Measurements from ENCODE around the gene FALEC.
"Not testable (repeated sequence)": the region's sequence is repeated elsewhere in the genome, so short reads cannot be mapped to it uniquely, and the experiment has no call there.

FALEC gene

GRCh38 chr1:150567717-150568593 is 52.4 kb downstream of the FALEC start:
- Histone ChIP-seq H3K4me1 (ENCODE audit: insufficient read depth, low read length) (peaks cover 50% of the 10 kb centered on the region), H3K27me3 (ENCODE audit: insufficient read depth, low read length) (no peaks in the 10 kb centered on the region), H3K4me3 (ENCODE audit: low read length) (peak overlapping the region; percentile 22), H2AFZ (ENCODE audit: low read depth, low read length) (no peak overlapping the region), H3K36me3 (ENCODE audit: insufficient read depth, low read length) (peaks cover 9% of the 10 kb centered on the region), H3K9me3 (ENCODE audit: low read length) (no peaks in the 10 kb centered on the region)

DNA sequence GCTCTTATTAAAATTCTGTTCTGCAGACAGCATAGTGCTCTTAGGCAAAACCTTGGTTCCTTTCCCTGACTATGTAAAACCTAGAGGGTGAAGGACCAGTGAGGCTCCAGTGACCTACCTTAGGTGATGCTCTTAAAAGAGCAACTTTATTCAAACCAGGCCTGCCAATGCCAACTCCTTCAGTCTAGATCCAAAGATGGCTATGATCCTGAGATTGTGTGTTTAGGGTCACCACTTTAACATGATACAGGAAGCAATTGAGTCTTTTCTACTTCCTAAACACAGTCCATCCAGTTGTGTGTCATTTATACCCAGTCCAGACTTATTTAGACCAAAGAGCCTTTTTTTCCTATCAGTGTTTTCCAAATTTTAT is 53.0 kb downstream of the FALEC start:
- no peaks in the 10 kb centered on the region for H3K27me3 ChIP-seq (ENCODE audit: insufficient read depth, low read length)
- H3K9me3 ChIP-seq (ENCODE audit: low read length), result no peaks in the 10 kb centered on the region
- H3K36me3 ChIP-seq (ENCODE audit: insufficient read depth, low read length), result peaks cover 16% of the 10 kb centered on the region
- H2AFZ ChIP-seq (ENCODE audit: low read depth, low read length), result no peak overlapping the region
- no peak overlapping the region for H3K4me3 ChIP-seq (ENCODE audit: low read length)
- peaks cover 44% of the 10 kb centered on the region for H3K4me1 ChIP-seq (ENCODE audit: insufficient read depth, low read length)

DNA sequence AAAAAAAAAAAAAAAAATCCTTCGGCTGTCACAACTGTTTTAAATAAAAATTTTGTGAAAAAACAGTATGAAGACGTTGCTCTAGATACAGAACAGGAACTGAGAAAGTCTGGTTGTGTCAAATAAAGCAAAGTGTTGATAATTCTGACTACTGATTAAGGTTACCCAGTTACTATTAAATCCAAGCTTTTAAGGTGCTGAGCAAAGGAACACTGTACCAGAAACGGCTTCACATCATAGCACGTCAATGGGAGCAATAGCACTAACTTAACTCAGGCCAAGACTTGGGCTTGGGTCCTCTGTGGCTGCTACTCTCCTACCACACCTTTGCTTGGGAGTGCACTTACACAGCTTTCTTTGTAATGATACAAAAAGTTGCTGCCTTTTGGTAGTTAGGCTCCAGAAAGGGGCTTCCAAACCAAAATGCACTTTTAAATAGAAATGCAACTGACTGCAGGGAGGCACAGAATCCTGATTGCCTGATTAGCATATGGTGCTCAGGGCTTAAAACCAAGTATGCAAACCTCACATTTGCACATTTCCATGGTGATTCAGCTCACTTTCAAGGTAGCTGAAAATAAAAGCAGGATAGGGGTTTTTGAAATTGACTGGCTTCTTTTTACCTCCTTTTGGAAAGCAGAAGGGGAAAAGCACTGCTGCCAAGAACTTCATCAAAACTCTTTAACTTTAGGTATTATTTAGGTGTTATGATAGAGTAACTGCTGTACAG is 57.5 kb downstream of the FALEC start:
- H3K4me1 ChIP-seq (ENCODE audit: insufficient read depth, low read length), result peaks cover 40% of the 10 kb centered on the region
- H3K9me3 ChIP-seq (ENCODE audit: low read length), result no peaks in the 10 kb centered on the region
- no peak overlapping the region for H3K4me3 ChIP-seq (ENCODE audit: low read length)
- no peak overlapping the region for H2AFZ ChIP-seq (ENCODE audit: low read depth, low read length)
- H3K36me3 ChIP-seq (ENCODE audit: insufficient read depth, low read length), result peaks cover 58% of the 10 kb centered on the region
- no peaks in the 10 kb centered on the region for H3K27me3 ChIP-seq (ENCODE audit: insufficient read depth, low read length)

DNA sequence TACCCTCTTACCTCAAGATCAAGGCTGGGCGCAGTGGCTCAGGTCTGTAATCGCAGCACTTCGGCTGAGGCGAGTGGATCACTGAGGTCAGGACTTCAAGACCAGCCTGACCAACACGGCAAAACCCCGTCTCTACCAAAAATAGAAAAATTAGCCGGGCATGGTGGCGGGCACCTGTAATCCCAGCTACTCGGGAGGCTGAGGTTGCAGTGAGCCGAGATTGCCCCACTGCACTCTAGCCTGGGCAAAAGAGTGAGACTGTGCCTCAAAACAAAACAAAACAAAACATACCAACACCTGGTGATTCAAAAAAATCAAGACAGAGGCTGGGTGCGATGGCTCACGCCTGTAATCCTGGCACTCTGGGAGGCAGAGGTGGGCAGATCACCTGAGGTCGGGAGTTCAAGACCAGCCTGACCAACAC is 58.1 kb downstream of the FALEC start:
- not testable (repeated sequence) for H3K4me3 ChIP-seq (ENCODE audit: low read length); H3K27me3 ChIP-seq (ENCODE audit: insufficient read depth, low read length); H2AFZ ChIP-seq (ENCODE audit: low read depth, low read length); H3K9me3 ChIP-seq (ENCODE audit: low read length)
- H3K4me1 ChIP-seq (ENCODE audit: insufficient read depth, low read length), result peaks cover 36% of the 10 kb centered on the region
- peaks cover 64% of the 10 kb centered on the region for H3K36me3 ChIP-seq (ENCODE audit: insufficient read depth, low read length)

- no peaks in the 10 kb centered on the region for H3K27me3 ChIP-seq (ENCODE audit: insufficient read depth, low read length)
- H2AFZ ChIP-seq (ENCODE audit: low read depth, low read length), result no peak overlapping the region
- H3K4me1 ChIP-seq (ENCODE audit: insufficient read depth, low read length), result peaks cover 27% of the 10 kb centered on the region
- peak overlapping the region; percentile 96 for H3K4me3 ChIP-seq (ENCODE audit: low read length)
- no peaks in the 10 kb centered on the region for H3K9me3 ChIP-seq (ENCODE audit: low read length)
- H3K36me3 ChIP-seq (ENCODE audit: insufficient read depth, low read length), result peaks cover 67% of the 10 kb centered on the region
These were observed 58.9 kb downstream of the FALEC start for GRCh38 chr1:150574260-150575071.

- peaks cover 67% of the 10 kb centered on the region for H3K36me3 ChIP-seq (ENCODE audit: insufficient read depth, low read length)
- H3K9me3 ChIP-seq (ENCODE audit: low read length), result no peaks in the 10 kb centered on the region
- H3K4me3 ChIP-seq (ENCODE audit: low read length), result peak overlapping the region; percentile 96
- no peak overlapping the region for H2AFZ ChIP-seq (ENCODE audit: low read depth, low read length)
- no peaks in the 10 kb centered on the region for H3K27me3 ChIP-seq (ENCODE audit: insufficient read depth, low read length)
- peaks cover 21% of the 10 kb centered on the region for H3K4me1 ChIP-seq (ENCODE audit: insufficient read depth, low read length)
These were observed 59.5 kb downstream of the FALEC start for GRCh38 chr1:150575072-150575489.

GRCh38 chr1:150575518-150576366 is 60.2 kb downstream of the FALEC start:
- Histone ChIP-seq H2AFZ (ENCODE audit: low read depth, low read length) (no peak overlapping the region), H3K27me3 (ENCODE audit: insufficient read depth, low read length) (no peaks in the 10 kb centered on the region), H3K9me3 (ENCODE audit: low read length) (no peaks in the 10 kb centered on the region), H3K36me3 (ENCODE audit: insufficient read depth, low read length) (peaks cover 67% of the 10 kb centered on the region), H3K4me1 (ENCODE audit: insufficient read depth, low read length) (peaks cover 19% of the 10 kb centered on the region), H3K4me3 (ENCODE audit: low read length) (peak overlapping the region; percentile 96)

- no peak overlapping the region for H2AFZ ChIP-seq (ENCODE audit: low read depth, low read length)
- H3K27me3 ChIP-seq (ENCODE audit: insufficient read depth, low read length), result no peaks in the 10 kb centered on the region
- peaks cover 63% of the 10 kb centered on the region for H3K36me3 ChIP-seq (ENCODE audit: insufficient read depth, low read length)
- H3K4me1 ChIP-seq (ENCODE audit: insufficient read depth, low read length), result peaks cover 19% of the 10 kb centered on the region
- peak overlapping the region; percentile 96 for H3K4me3 ChIP-seq (ENCODE audit: low read length)
- no peaks in the 10 kb centered on the region for H3K9me3 ChIP-seq (ENCODE audit: low read length)
These were observed 60.8 kb downstream of the FALEC start for GRCh38 chr1:150576367-150576711.

DNA sequence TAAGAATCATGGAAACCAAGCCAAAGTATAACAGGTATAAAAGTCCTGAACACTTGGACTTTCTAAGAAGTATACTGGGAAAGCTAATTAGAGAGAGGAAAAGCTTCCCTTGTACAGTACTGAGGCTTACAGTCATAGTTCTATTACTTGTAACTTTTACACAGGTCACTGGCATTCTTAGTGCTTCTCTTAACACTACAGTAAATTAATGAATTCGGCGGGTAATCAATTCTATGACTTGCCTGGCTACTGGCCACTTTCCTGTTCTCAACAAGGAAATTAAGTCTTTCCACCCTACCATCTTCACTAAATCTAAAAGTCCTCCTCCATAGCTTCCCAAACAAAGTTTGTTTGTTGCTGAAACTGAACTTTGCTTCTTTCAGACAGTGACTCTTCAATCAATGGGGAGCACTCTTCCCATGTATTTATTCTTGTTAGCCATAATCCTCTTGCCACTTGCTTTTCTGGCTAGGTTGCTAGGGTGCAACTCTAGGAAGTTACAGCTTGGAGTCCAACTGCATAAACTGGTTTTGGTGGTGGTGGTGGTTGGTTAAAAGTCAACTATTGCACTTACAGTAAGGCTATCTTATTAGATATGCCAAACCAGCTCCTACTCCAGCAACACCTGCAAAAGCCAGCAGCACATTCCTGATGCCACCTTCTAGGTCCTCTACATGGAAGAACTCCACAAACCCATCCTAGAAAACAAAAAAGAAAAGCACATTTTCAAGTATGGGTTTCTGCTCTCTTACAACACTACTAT is 61.4 kb downstream of the FALEC start:
- Histone ChIP-seq H3K27me3 (ENCODE audit: insufficient read depth, low read length) (no peaks in the 10 kb centered on the region), H3K4me1 (ENCODE audit: insufficient read depth, low read length) (peaks cover 19% of the 10 kb centered on the region), H2AFZ (ENCODE audit: low read depth, low read length) (no peak overlapping the region), H3K36me3 (ENCODE audit: insufficient read depth, low read length) (peaks cover 63% of the 10 kb centered on the region), H3K9me3 (ENCODE audit: low read length) (no peaks in the 10 kb centered on the region), H3K4me3 (ENCODE audit: low read length) (peak overlapping the region; percentile 96)

DNA sequence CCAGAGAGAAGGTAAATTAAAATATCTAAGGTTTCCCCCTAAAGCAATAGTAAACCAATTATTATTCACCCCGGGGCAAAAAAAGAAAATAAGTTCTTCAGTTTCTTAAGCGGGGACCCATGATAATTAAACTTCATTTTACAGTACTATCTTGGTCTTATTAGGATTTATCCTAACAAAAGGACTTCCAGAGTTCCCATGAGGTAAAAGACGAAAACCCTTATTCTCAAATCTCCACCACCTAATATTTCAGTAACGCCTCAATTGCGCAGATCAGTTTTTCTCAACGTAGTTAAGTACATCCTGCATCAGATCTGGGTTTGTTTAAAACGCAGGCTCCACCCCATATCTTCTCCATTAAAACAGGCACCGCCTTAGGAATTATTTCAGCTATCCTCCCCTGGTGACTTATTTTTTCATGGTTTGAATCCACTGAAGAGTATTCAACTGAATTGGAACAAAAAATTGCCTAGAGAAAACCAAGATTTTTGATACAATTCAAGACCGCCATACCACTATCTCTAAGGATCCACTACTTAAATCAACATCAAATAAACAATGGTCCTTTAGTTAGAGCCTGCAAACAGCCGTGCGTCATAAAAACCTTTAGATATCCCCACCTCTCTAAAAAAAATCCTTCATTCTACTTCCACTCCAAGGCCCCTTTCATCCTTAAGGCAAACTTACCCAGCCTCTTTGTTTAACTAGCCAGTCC is 62.2 kb downstream of the FALEC start:
- Histone ChIP-seq H3K9me3 (ENCODE audit: low read length) (no peaks in the 10 kb centered on the region), H2AFZ (ENCODE audit: low read depth, low read length) (no peak overlapping the region), H3K4me1 (ENCODE audit: insufficient read depth, low read length) (peaks cover 19% of the 10 kb centered on the region), H3K4me3 (ENCODE audit: low read length) (peak overlapping the region; percentile 96), H3K27me3 (ENCODE audit: insufficient read depth, low read length) (no peaks in the 10 kb centered on the region), H3K36me3 (ENCODE audit: insufficient read depth, low read length) (peaks cover 60% of the 10 kb centered on the region)

DNA sequence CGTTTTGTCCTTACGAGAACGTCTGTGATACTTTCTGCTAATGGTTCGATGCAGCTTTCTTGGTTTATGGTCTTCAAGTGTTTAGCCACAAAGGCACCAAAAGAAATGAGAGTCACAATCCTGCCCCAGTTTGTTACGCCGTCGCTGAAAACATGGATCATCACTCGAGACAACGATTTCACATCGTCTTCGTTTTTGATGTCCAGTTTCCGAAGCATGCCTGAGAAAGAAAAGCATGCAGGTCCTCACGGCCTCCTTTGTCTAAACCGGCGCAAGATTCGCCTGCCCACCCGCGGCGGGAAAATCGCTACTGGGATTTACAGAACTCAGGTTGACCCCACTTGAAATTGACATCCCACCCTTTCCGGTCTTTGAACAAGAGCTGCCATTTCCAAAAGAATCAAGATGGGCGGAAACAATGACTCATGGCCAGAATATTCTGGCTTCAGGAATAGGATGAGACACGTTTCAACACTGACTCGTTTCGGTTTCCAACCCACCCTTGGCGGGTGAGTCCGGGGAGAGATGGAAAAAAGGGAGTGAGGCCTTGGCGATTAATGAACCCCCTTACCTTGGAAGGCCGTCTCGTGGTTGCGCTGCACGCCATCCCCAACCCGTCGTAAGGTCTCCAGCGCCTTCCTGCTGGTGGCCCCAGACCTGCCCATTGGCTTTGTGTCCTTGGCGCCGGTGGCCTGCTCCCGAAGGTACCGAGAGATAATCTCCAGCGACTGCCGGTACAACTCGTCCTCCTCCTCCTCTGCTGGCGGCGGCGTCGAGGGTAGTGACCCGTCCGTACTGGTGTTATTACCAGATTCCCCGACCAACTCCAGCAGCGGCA is 62.9 kb downstream of the FALEC start:
- H3K9me3 ChIP-seq (ENCODE audit: low read length), result no peaks in the 10 kb centered on the region
- H2AFZ ChIP-seq (ENCODE audit: low read depth, low read length), result no peak overlapping the region
- H3K4me1 ChIP-seq (ENCODE audit: insufficient read depth, low read length), result peaks cover 19% of the 10 kb centered on the region
- H3K27me3 ChIP-seq (ENCODE audit: insufficient read depth, low read length), result no peaks in the 10 kb centered on the region
- peaks cover 52% of the 10 kb centered on the region for H3K36me3 ChIP-seq (ENCODE audit: insufficient read depth, low read length)
- H3K4me3 ChIP-seq (ENCODE audit: low read length), result peak overlapping the region; percentile 96

Measured in neuron (in vitro differentiated cells).